Measurements from ENCODE around the gene RHBG. TPM values are rescaled to one million over a fixed set of nuclear protein-coding genes. Genes with fewer than 3 reads are reported as not detected.

The RHBG gene
- total RNA-seq, 4 donors from 2014 or later = not detected

DNA sequence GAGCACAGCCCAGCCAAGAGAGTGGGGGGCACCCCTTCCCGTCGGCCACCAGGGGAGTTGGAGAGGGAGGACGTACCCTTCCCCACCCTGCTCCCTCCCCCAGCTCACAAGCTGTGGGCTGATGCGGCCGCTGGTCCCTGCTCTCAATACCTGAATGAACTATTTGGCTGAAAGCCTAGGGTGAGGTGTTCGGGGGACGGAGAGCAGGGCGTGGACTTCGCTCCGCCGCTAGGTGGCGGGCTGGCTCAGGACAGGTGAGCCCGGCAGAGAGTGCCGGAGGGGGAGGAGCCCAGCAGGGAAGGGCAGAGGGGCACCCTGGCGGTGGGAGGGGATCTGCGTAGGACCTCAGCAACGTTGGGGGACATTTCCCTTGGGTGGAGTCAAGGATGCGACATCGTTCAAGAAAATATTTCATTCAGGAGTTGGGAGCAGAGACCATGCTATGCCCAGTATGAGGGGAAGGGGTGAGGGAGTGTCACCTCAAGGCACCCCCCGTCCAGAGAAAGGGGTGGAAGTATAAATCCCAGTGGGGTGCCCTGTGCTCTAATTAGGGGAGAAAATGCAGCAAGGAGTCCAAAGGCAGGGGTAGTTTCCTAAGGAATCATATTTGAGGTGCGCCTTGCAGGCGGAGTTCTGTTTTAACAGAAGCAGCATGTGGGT is 12.0 kb upstream of the RHBG start:
- H3K27me3 ChIP-seq = peaks cover 19 to 24% (median 22%) of the 10 kb centered on the region in 3 donors
- no peak for TF ChIP-seq POLR2A (IDR thresholded peaks at IDR 0.05)
- TF ChIP-seq, protein P1, sequence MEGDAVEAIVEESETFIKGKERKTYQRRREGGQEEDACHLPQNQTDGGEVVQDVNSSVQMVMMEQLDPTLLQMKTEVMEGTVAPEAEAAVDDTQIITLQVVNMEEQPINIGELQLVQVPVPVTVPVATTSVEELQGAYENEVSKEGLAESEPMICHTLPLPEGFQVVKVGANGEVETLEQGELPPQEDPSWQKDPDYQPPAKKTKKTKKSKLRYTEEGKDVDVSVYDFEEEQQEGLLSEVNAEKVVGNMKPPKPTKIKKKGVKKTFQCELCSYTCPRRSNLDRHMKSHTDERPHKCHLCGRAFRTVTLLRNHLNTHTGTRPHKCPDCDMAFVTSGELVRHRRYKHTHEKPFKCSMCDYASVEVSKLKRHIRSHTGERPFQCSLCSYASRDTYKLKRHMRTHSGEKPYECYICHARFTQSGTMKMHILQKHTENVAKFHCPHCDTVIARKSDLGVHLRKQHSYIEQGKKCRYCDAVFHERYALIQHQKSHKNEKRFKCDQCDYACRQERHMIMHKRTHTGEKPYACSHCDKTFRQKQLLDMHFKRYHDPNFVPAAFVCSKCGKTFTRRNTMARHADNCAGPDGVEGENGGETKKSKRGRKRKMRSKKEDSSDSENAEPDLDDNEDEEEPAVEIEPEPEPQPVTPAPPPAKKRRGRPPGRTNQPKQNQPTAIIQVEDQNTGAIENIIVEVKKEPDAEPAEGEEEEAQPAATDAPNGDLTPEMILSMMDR (IDR thresholded peaks at IDR 0.05 in 4 of 5, conservative IDR thresholded peaks at IDR 0.05 in 1 of 5) = peak in 4 of 5 experiments; percentile 23 to 67 (median 44)
- intact Hi-C loops (cut with DNase I; ENCODE audit: low total_unique reads) = no loop called here
- no peaks in the 10 kb centered on the region for H3K4me1 ChIP-seq
- ATAC-seq (peak in 1 of 2 donors; percentile 54), DNase-seq (no peak)
- H3K36me3 ChIP-seq = no peaks in the 10 kb centered on the region
- no peaks in the 10 kb centered on the region for H3K9me3 ChIP-seq
- H3K27ac ChIP-seq = no peak overlapping the region
- in situ Hi-C loops (cut with MboI; ENCODE audit: low sequenced_read_pairs in 4 of 4) = no loop called here
- no peak overlapping the region for H3K4me3 ChIP-seq

DNA sequence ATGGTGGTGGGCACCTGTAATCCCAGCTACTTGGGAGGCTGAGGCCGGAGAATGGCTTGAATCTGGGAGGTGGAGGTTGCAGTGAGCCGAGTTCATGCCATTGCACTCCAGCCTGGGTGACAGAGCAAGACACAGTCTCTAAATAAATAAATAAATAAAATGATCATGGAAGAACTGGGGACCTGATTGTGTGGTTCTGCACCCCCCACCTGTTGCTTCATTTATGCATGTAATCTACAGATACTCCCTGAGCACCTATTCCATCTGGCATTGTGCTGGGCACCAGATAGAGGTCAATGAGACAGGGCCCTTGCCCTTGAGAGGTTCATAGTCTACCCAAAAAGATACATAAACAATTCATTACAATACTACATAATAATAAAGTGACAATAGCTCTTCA is 11.0 kb upstream of the RHBG start:
- Histone ChIP-seq H3K4me1 (no peaks in the 10 kb centered on the region), H3K27ac (no peak overlapping the region), H3K27me3 (peaks cover 19 to 24% (median 22%) of the 10 kb centered on the region in 3 donors), H3K4me3 (no peak overlapping the region), H3K36me3 (no peaks in the 10 kb centered on the region), H3K9me3 (no peaks in the 10 kb centered on the region)
- ATAC-seq = no peak
- in situ Hi-C loops (cut with MboI; ENCODE audit: low sequenced_read_pairs in 4 of 4) (no loop called here), intact Hi-C loops (cut with DNase I; ENCODE audit: low total_unique reads) (no loop called here)
- TF ChIP-seq, protein P1 (IDR thresholded peaks at IDR 0.05 in 4 of 5, conservative IDR thresholded peaks at IDR 0.05 in 1 of 5) = no peak
- TF ChIP-seq POLR2A (IDR thresholded peaks at IDR 0.05) = no peak
- DNase-seq = no peak

DNA sequence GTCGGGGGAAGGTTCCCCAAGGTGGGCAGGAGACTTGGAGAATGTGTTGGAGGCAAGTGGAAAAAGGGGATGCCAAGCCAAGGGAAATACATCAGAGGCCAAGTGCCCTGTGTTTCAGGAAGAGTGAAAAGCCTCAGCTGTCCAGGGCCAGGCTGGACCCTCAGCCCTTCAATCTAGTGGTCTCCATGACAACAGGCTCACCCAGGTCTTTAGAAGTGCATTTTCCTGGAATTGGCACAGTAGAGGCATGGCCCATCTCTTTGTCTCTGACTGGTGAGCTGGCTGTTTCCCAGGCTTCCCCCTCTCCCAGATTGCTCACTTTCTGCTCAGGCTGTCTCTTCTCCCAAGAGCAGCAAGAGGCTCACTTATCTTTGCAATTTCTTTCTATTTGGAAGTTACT is 10.4 kb upstream of the RHBG start:
- Histone ChIP-seq H3K9me3 (no peaks in the 10 kb centered on the region), H3K4me3 (no peak overlapping the region), H3K36me3 (no peaks in the 10 kb centered on the region), H3K27ac (no peak overlapping the region), H3K27me3 (peaks cover 19 to 24% (median 22%) of the 10 kb centered on the region in 3 donors), H3K4me1 (no peaks in the 10 kb centered on the region)
- DNase-seq = no peak
- TF ChIP-seq, protein P1 (IDR thresholded peaks at IDR 0.05 in 4 of 5, conservative IDR thresholded peaks at IDR 0.05 in 1 of 5) = no peak
- no peak for TF ChIP-seq POLR2A (IDR thresholded peaks at IDR 0.05)
- in situ Hi-C loops (cut with MboI; ENCODE audit: low sequenced_read_pairs in 4 of 4) (no loop called here), intact Hi-C loops (cut with DNase I; ENCODE audit: low total_unique reads) (no loop called here)
- ATAC-seq = no peak

DNA sequence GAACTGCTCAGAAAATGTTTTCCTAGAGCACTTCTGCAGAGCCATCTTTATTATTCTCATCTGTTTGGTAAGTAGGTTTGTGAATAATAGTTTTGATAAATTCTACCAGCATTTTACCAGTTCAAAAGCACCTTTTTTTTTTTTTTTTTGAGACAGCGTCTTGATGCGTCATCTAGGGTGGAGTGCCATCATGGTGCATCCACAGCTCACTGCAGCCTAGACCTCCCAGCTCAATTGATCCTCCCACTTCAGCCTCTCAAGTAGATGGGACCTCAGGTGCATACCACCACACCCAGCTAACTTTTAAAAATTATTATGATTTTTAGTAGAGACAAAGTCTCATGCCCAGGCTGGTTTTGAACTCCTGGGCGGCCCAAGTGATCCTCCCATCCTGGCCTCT is 9.8 kb upstream of the RHBG start:
- TF ChIP-seq POLR2A (IDR thresholded peaks at IDR 0.05) = no peak
- TF ChIP-seq, protein P1 (IDR thresholded peaks at IDR 0.05 in 4 of 5, conservative IDR thresholded peaks at IDR 0.05 in 1 of 5) = no peak
- Histone ChIP-seq H3K27me3 (peaks cover 19 to 24% (median 22%) of the 10 kb centered on the region in 3 donors), H3K4me3 (no peak overlapping the region), H3K9me3 (no peaks in the 10 kb centered on the region), H3K4me1 (no peaks in the 10 kb centered on the region), H3K36me3 (no peaks in the 10 kb centered on the region), H3K27ac (no peak overlapping the region)
- intact Hi-C loops (cut with DNase I; ENCODE audit: low total_unique reads) = no loop called here
- DNase-seq (no peak), ATAC-seq (no peak)
- in situ Hi-C loops (cut with MboI; ENCODE audit: low sequenced_read_pairs in 4 of 4) = no loop called here

DNA sequence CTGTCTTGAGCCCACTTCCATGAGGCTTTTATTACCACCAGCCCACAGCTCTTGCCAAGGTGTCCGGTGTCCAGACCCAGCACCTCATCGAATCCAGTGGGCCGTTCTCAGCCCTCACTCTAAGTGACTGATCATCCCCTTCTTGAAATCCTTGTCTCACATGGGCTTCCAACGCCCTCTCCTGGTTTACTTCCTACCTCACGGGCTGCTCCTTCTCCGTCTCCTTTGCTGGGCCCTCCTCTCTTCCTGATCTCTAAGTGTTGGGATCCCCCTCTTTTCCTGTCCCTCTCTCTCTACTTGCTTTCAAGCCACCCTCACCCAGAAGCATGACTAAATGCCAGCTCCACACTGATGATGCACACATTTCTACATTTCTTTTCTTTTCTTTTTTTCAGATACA is 9.0 kb upstream of the RHBG start:
- intact Hi-C loops (cut with DNase I; ENCODE audit: low total_unique reads) (no loop called here), in situ Hi-C loops (cut with MboI; ENCODE audit: low sequenced_read_pairs in 4 of 4) (no loop called here)
- DNase-seq = no peak
- no peak for ATAC-seq
- Histone ChIP-seq H3K4me3 (no peak overlapping the region), H3K27me3 (peaks cover 19 to 24% (median 22%) of the 10 kb centered on the region in 3 donors), H3K4me1 (no peaks in the 10 kb centered on the region), H3K27ac (no peak overlapping the region), H3K9me3 (no peaks in the 10 kb centered on the region), H3K36me3 (no peaks in the 10 kb centered on the region)
- TF ChIP-seq, protein P1 (IDR thresholded peaks at IDR 0.05 in 4 of 5, conservative IDR thresholded peaks at IDR 0.05 in 1 of 5) = no peak
- no peak for TF ChIP-seq POLR2A (IDR thresholded peaks at IDR 0.05)

All from gastrocnemius medialis (tissue), 4 donors.